AG04450 (cell line): ENCODE results near the gene PDE4D. TPM values are rescaled to one million over a fixed set of nuclear protein-coding genes. Genes with fewer than 3 reads are reported as not detected.

Experiments used
- CTCF ChIA-PET: fragments of 300-600, 350-600 bp; formaldehyde crosslinking; extraction: SDS; loops from one replicate; lab custom pipeline; 2022; ENCODE audit warnings: antibody characterized with exemption, inconsistent platforms; lab: Charles Lee
- POLR2A ChIA-PET: fragments of 350-600 bp; formaldehyde crosslinking; extraction: SDS; loops from one replicate; lab custom pipeline; 2021; ENCODE audit warnings: antibody characterized with exemption, inconsistent platforms; lab: Yijun Ruan, JAX
- DNase-seq: peaks from one replicate; pipeline ENCODE4 v3.0.0-alpha.2; 2011; ENCODE audit warnings: low read depth, low spot score
- H3K27ac ChIP-seq: one replicate; pipeline ENCODE4 v1.5.1; 2012; ENCODE audit warnings: low read depth, low read length, control low read depth
- H3K27me3 ChIP-seq: one replicate; pipeline ENCODE4 v1.6.0; 2012; ENCODE audit warnings: low read length; ENCODE audit not compliant: control insufficient read depth, insufficient read depth
- H3K4me3 ChIP-seq: 2 replicates; pipeline ENCODE4 v1.5.1; 2011; ENCODE audit warnings: mild to moderate bottlenecking, low read depth, low read length, control low read depth
- H3K9me3 ChIP-seq: 2 replicates; pipeline ENCODE4 v1.5.1; 2012; ENCODE audit warnings: low read length; ENCODE audit not compliant: control insufficient read depth, insufficient read depth
- polyA plus RNA-seq: library from polyadenylated mRNA; depleted of rRNA; stranded (reverse); fragments of >200 nt; gene quantifications from 2 replicates; pipeline ENCODE4 v1.2.3, GENCODE V29; 2011
- TF ChIP-seq, protein P1 (sequence below): IDR thresholded peaks from 2 replicates; pipeline ENCODE4 v1.5.1; 2011; ENCODE audit warnings: low read depth, low read length, control low read depth, inconsistent platforms

The PDE4D gene
- polyA plus RNA-seq, 1 experiment = 12.0 TPM

DNA sequence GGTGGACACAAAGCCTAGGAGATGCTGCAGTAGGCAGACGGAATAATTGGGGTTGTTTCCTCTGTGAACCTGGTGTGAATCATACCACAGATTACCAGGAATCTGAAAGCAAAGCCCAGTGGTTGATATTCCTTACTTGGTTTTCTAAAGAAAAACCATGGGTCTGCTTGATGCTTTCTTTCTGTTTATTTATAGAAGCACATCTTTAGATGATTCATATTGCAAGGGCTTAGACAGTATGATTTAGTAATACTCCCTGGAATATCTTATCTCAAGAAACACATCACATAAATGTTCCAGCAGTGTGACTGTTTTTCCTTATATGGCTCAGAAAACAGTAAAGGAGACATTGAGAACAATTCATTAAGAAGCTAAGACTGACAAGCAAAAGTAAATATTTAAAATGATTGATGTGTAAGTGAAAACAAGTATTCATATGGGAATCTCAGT, 687.4 kb downstream of the PDE4D start:
- CTCF ChIA-PET = interaction anchor here (1.0 to 1.8 kb wide), 3 partner anchors 18 to 320 kb away, joined by 3 to 5 read pairs (median 4); no protein-coding TSS in a partner anchor
- Histone ChIP-seq H3K4me3 (no peak overlapping the region), H3K27me3 (no peaks in the 10 kb centered on the region), H3K9me3 (no peaks in the 10 kb centered on the region), H3K27ac (no peak overlapping the region)
- no peak for DNase-seq
- POLR2A ChIA-PET = no interaction called here
- TF ChIP-seq, protein P1, sequence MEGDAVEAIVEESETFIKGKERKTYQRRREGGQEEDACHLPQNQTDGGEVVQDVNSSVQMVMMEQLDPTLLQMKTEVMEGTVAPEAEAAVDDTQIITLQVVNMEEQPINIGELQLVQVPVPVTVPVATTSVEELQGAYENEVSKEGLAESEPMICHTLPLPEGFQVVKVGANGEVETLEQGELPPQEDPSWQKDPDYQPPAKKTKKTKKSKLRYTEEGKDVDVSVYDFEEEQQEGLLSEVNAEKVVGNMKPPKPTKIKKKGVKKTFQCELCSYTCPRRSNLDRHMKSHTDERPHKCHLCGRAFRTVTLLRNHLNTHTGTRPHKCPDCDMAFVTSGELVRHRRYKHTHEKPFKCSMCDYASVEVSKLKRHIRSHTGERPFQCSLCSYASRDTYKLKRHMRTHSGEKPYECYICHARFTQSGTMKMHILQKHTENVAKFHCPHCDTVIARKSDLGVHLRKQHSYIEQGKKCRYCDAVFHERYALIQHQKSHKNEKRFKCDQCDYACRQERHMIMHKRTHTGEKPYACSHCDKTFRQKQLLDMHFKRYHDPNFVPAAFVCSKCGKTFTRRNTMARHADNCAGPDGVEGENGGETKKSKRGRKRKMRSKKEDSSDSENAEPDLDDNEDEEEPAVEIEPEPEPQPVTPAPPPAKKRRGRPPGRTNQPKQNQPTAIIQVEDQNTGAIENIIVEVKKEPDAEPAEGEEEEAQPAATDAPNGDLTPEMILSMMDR = no peak

GRCh38 chr5:59204114-59204897, 689.2 kb downstream of the PDE4D start:
- Histone ChIP-seq H3K9me3 (no peaks in the 10 kb centered on the region), H3K4me3 (no peak overlapping the region), H3K27ac (no peak overlapping the region), H3K27me3 (no peaks in the 10 kb centered on the region)
- POLR2A ChIA-PET = no interaction called here
- no peak for DNase-seq
- CTCF ChIA-PET = interaction anchor here (1.3 to 1.5 kb wide), 2 partner anchors 17 to 163 kb away, joined by 3 to 4 read pairs; no protein-coding TSS in a partner anchor
- TF ChIP-seq, protein P1 = no peak

DNA sequence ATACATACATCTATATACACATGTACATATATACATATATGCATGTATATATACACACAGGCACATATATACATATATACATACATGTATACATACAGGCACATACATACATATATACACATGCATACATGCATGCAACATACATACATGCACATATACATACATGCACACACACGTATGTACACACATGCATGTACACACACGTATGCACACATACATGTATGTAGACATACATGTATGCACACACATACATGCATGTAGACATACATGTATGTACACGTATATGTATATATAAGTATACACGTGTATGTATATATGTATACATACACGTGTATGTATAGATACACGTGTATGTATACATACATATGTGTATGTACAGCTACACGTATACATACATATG, 693.7 kb downstream of the PDE4D start:
- no peak overlapping the region for H3K27ac ChIP-seq
- TF ChIP-seq, protein P1 = no peak
- no peak overlapping the region for H3K4me3 ChIP-seq
- ChIA-PET CTCF (no interaction called here), POLR2A (no interaction called here)
- H3K9me3 ChIP-seq = no peaks in the 10 kb centered on the region
- DNase-seq = no peak
- no peaks in the 10 kb centered on the region for H3K27me3 ChIP-seq

DNA sequence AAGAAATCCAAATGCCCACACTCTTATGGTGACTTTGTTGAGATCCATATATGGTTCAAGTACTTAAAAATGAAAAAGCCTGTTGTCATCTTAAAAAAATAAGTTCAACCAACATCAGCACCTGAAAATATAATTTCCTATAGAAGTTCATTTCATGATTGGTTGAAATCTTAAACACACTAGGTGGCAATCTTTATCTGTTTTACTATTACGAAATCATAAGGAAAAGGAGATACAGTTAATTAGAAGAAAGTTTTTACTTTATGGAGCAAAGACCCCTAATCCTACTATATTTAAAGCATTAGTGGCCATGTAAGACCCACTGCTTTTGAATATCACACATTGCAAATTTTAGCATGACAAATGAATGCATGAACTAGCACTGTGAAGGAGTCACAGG, 694.7 kb downstream of the PDE4D start:
- no peak overlapping the region for H3K27ac ChIP-seq
- CTCF ChIA-PET = no interaction called here
- H3K27me3 ChIP-seq = no peaks in the 10 kb centered on the region
- DNase-seq = no peak
- H3K4me3 ChIP-seq = no peak overlapping the region
- no peaks in the 10 kb centered on the region for H3K9me3 ChIP-seq
- TF ChIP-seq, protein P1 = no peak
- POLR2A ChIA-PET = no interaction called here

DNA sequence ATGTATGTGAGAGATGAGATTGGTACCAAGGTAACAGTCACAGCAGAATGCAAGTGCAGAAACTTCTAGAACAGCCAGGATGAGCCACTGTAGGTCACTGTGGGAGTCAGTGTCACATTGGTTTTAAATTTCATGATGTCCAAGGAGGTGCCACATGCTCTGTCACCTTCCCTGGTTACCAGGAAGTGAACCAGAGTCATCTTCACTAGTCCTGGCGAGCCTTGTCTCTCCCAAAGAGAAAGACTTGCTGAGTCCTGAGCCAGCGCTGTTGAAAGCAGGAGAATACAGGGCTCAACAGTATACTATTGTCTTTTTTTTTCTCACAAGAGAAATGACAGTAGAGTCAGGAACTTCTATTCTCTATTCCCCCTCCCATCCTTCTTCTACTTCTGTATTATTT, 695.2 kb downstream of the PDE4D start:
- TF ChIP-seq, protein P1 = no peak
- H3K9me3 ChIP-seq = no peaks in the 10 kb centered on the region
- no peak overlapping the region for H3K27ac ChIP-seq
- no peak for DNase-seq
- CTCF ChIA-PET = interaction anchor here (1.0 to 1.3 kb wide), 2 partner anchors 10 to 169 kb away, joined by 4 to 13 read pairs; no protein-coding TSS in a partner anchor
- POLR2A ChIA-PET = no interaction called here
- H3K27me3 ChIP-seq = no peaks in the 10 kb centered on the region
- no peak overlapping the region for H3K4me3 ChIP-seq
